D341Med (cell line): Measurements from ENCODE around the gene GTPBP6.

Experiments
- DNase-seq: peaks from one replicate; pipeline ENCODE4 v3.0.0; 2012; ENCODE audit warnings: low spot score

The GTPBP6 gene

GRCh38 chrX:318739-319578 lies at the start of gene GTPBP6:
Gene GTPBP6, minus strand, starts transcription at chrX:318796. Its CDS starts 9 bp downstream, at chrX:318787.
- DNase-seq, result peak; percentile 95

GRCh38 chrX:367866-368265 lies 49.3 kb upstream of the GTPBP6 start:
- DNase-seq, result no peak

- no peak for DNase-seq
These were observed 48.8 kb upstream of the GTPBP6 start for GRCh38 chrX:367349-367748.

GRCh38 chrX:363621-364375 lies 45.2 kb upstream of the GTPBP6 start:
- no peak for DNase-seq

GRCh38 chrX:362937-363620 lies 44.5 kb upstream of the GTPBP6 start:
- DNase-seq, result no peak

- DNase-seq, result no peak
These were observed 43.8 kb upstream of the GTPBP6 start for GRCh38 chrX:362351-362750.

GRCh38 chrX:361231-362145 lies 42.9 kb upstream of the GTPBP6 start:
- DNase-seq, result peak; percentile 22

GRCh38 chrX:360496-361150 lies 42.0 kb upstream of the GTPBP6 start:
- peak; percentile 24 for DNase-seq

- DNase-seq, result peak; percentile 29
These were observed 40.1 kb upstream of the GTPBP6 start for GRCh38 chrX:358651-359143.

GRCh38 chrX:357693-358471 lies 39.3 kb upstream of the GTPBP6 start:
- DNase-seq, result no peak

- DNase-seq, result no peak
These were observed 38.6 kb upstream of the GTPBP6 start for GRCh38 chrX:357035-357692.

- no peak for DNase-seq
These were observed 37.9 kb upstream of the GTPBP6 start for GRCh38 chrX:356385-357034.

GRCh38 chrX:355329-356050 lies 36.9 kb upstream of the GTPBP6 start:
- DNase-seq, result no peak

- no peak for DNase-seq
These were observed 35.3 kb upstream of the GTPBP6 start for GRCh38 chrX:353566-354535.

GRCh38 chrX:352582-353314 lies 34.2 kb upstream of the GTPBP6 start:
- DNase-seq, result no peak

- DNase-seq, result no peak
These were observed 33.6 kb upstream of the GTPBP6 start for GRCh38 chrX:352181-352580.
